HepG2 (cell line): ENCODE data around the gene ZFP1. TPM values are rescaled to one million over a fixed set of nuclear protein-coding genes. Genes with fewer than 3 reads are reported as not detected.
A peak's percentile ranks its signal among the peaks of the same experiment; 100 is the strongest.

Experiments
- ATF2 ChIP-seq: sonication (generic); formaldehyde crosslinking; IDR thresholded peaks from 2 replicates; pipeline ENCODE4 v1.4.0; 2020; ENCODE audit warnings: missing genetic modification reagents
- CBX5 ChIP-seq: sonication (generic); formaldehyde crosslinking; IDR thresholded peaks from 2 replicates; pipeline ENCODE4 v1.4.0; 2020; ENCODE audit warnings: missing genetic modification reagents, borderline replicate concordance
- CCDC6 ChIP-seq: sonication (generic); formaldehyde crosslinking; IDR thresholded peaks from 2 replicates; pipeline ENCODE4 v1.8.1; 2022; ENCODE audit warnings: mild to moderate bottlenecking, missing genetic modification reagents, moderate library complexity
- NAIF1 ChIP-seq: sonication (generic); formaldehyde crosslinking; IDR thresholded peaks from 2 replicates; pipeline ENCODE4 v1.5.0; 2020; ENCODE audit warnings: mild to moderate bottlenecking, missing genetic modification reagents, borderline replicate concordance
- PCBP1 ChIP-seq: fragments of 200-400 bp; formaldehyde crosslinking; IDR thresholded peaks from 2 replicates; pipeline ENCODE4 v1.6.1; 2017; ENCODE audit warnings: mild to moderate bottlenecking, low read depth, low read length, borderline replicate concordance
- PHF21A ChIP-seq: sonication (generic); formaldehyde crosslinking; IDR thresholded peaks from 2 replicates; pipeline ENCODE4 v1.5.0; 2020; ENCODE audit warnings: mild to moderate bottlenecking, missing genetic modification reagents
- RERE ChIP-seq: IDR thresholded peaks from 2 replicates; pipeline ENCODE4 v1.6.1; 2016; ENCODE audit warnings: low read depth, missing genetic modification reagents, missing compliant biosample characterization
- SMYD3 ChIP-seq: sonication (generic); formaldehyde crosslinking; IDR thresholded peaks from 2 replicates; pipeline ENCODE4 v1.8.1; 2023; ENCODE audit warnings: mild to moderate bottlenecking, missing genetic modification reagents
- SRSF9 ChIP-seq: fragments of 200-400 bp; formaldehyde crosslinking; IDR thresholded peaks from 2 replicates; pipeline ENCODE4 v1.6.1; 2018; ENCODE audit warnings: borderline replicate concordance, mild to moderate bottlenecking, low read depth, low read length; ENCODE audit not compliant: insufficient read depth, poor library complexity, severe bottlenecking
- TBX3 ChIP-seq: fragments of 450-650 bp; IDR thresholded peaks from 2 replicates; pipeline ENCODE4 v1.6.1; 2017; ENCODE audit warnings: antibody characterized with exemption, mild to moderate bottlenecking, inconsistent platforms, borderline replicate concordance
- TEF ChIP-seq: sonication (generic); formaldehyde crosslinking; IDR thresholded peaks from 2 replicates; pipeline ENCODE4 v1.5.0; 2020; ENCODE audit warnings: missing genetic modification reagents
- ZBTB44 ChIP-seq: sonication (generic); formaldehyde crosslinking; IDR thresholded peaks from 2 replicates; pipeline ENCODE4 v1.4.0; 2020; ENCODE audit warnings: missing genetic modification reagents
- ZEB1 ChIP-seq: IDR thresholded peaks from 2 replicates; pipeline ENCODE4 v1.6.1; 2012; ENCODE audit warnings: mild to moderate bottlenecking, low read depth, inconsistent platforms; ENCODE audit not compliant: insufficient replicate concordance
- ZNF343 ChIP-seq: sonication (generic); formaldehyde crosslinking; IDR thresholded peaks from 2 replicates; pipeline ENCODE4 v1.4.0; 2020; ENCODE audit warnings: mild to moderate bottlenecking, missing genetic modification reagents
- ZNF629 ChIP-seq: sonication (generic); formaldehyde crosslinking; conservative IDR thresholded peaks from 2 replicates; pipeline ENCODE4 v1.5.0; 2020; ENCODE audit warnings: missing genetic modification reagents
- ZNF790 ChIP-seq: sonication (generic); formaldehyde crosslinking; IDR thresholded peaks from 2 replicates; pipeline ENCODE4 v1.8.0; 2022; ENCODE audit warnings: missing genetic modification reagents, mild to moderate bottlenecking, borderline replicate concordance
- polyA plus RNA-seq, 8 experiments: library from polyadenylated mRNA; depleted of rRNA in 3 of 8; stranded (reverse) in 7 of 8; unstranded in 1 of 8; fragments of >200 nt; fragmentation: Illumina TruSeq in 4 of 8; extraction: Trizol in 4 of 8; gene quantifications; 2 replicates each; pipeline versions ENCODE4 v1.2.1 to v1.2.3, GENCODE V29; 2011 to 2016; ENCODE audit warnings: low read depth in 4 of 8, missing spikeins in 1 of 8, mixed read lengths in 1 of 8; ENCODE audit not compliant: insufficient read depth in 1 of 8
- total RNA-seq, 5 experiments: library from RNA; depleted of rRNA; stranded (reverse); fragments of >200 nt; fragmentation: Illumina TruSeq; extraction: Trizol; gene quantifications; 2 replicates each; pipeline ENCODE4 v1.2.3, GENCODE V29; 2016; ENCODE audit warnings: low read depth in 1 of 5
- TF ChIP-seq, protein P1 (sequence below): sonication (generic); formaldehyde crosslinking; IDR thresholded peaks from 2 replicates; pipeline ENCODE4 v1.4.0; 2020; ENCODE audit warnings: missing genetic modification reagents

ZFP1 gene
- total and polyA plus RNA-seq, 2 of the 13 experiments (the other 11 are each of a cell fraction or from before 2014, with no cell fraction given): 8.3 to 14.0 TPM

DNA sequence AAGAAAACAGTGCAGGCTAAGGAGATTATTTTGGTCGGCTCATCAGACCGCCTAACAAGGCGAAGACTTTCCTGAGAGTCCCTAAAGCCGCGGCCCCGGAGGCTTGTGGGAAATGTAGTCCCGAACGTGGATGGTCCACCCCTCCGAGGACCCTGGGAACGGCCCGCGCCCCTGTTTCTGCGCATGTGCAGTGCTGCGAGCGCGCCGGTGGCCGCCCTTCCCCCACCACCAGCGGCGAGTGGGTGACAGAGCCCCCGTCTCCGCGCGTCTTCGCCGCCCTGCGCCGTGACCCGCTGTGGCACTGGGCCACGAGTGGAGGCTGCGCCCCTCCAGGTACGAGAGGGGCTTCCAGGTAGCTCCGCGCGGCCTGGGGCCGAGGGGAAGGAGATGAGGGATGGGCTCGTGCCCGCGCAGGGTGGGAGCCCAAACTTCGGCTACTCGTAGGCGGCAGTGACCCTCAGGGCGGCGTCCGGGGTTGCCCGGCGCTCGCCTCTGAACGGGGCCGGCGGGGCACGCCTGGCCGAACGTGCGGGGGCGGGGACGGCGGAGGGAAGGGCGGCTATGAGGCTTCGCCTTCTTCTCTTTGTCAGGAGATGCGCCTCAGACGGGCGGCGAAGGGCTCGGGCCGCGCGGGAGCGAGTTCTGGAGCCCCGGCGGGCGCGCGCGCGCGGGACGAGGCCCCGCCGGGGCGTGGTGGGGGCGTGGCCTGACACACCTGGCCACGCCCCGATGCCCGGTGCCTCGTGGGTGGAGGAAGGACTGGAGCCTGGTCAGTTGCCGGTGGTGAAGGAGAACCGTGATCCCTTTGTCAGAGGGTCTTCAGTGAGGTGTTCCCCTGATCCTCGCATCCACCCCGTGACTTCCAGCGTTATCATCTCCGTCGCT lies at the start of gene ZFP1 (continued):
- TF ChIP-seq RERE (CRISPR knock-in tag) (no peak), ZEB1 (no peak), ZBTB44 (CRISPR knock-in tag) (0 out of 2 replicates have a peak, but pooled peaks have one; percentile 64), ZNF790 (no peak; the same call in 1 of the 2 replicates), CBX5 (peak; percentile 96), SRSF9 (no peak), PCBP1 (0 out of 2 replicates have a peak, but pooled peaks have one; percentile 46), SMYD3 (CRISPR knock-in tag) (peak; percentile 64; the same call in 1 of the 2 replicates), ZNF629 (peak; percentile 52), TBX3 (peak; percentile 68; the same call in 1 of the 2 replicates), CCDC6 (CRISPR knock-in tag) (peak; percentile 96), ATF2 (CRISPR knock-in tag) (peak; percentile 81), PHF21A (CRISPR knock-in tag) (peak; percentile 62; the same call in 1 of the 2 replicates), TEF (CRISPR knock-in tag) (peak; percentile 83; the same call in 1 of the 2 replicates), ZNF343 (CRISPR knock-in tag) (0 out of 2 replicates have a peak, but pooled peaks have one; percentile 45), NAIF1 (CRISPR knock-in tag) (no peak)
- TF ChIP-seq, protein P1, sequence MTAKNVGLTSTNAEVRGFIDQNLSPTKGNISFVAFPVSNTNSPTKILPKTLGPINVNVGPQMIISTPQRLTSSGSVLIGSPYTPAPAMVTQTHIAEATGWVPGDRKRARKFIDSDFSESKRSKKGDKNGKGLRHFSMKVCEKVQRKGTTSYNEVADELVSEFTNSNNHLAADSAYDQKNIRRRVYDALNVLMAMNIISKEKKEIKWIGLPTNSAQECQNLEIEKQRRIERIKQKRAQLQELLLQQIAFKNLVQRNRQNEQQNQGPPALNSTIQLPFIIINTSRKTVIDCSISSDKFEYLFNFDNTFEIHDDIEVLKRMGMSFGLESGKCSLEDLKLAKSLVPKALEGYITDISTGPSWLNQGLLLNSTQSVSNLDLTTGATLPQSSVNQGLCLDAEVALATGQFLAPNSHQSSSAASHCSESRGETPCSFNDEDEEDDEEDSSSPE: peak; percentile 80
